Adrenal gland (tissue), 12 donors: Measurements from ENCODE around the gene ZNF492. TPM values are rescaled to one million over a fixed set of nuclear protein-coding genes. Genes with fewer than 3 reads are reported as not detected.
A peak's percentile ranks its signal among the peaks of the same experiment; 100 is the strongest.
"Not testable (repeated sequence)": the region's sequence is repeated elsewhere in the genome, so short reads cannot be mapped to it uniquely, and the experiment has no call there.

ENCODE experiments used
- DNase-seq, 7 donors: peaks; one replicate each; pipeline ENCODE4 v3.0.0-alpha.2; 2019 to 2020
- H3K27ac ChIP-seq, 5 donors: fragments of 200-600 bp; sonication (generic) in 4 of 5; 1 replicate in 3 of 5; 2 replicates in 2 of 5; pipeline versions ENCODE4 v1.5.1 to v1.8.0; 2016 to 2020; ENCODE audit warnings: mild to moderate bottlenecking in 1 of 5
- H3K27me3 ChIP-seq: fragments of 200-600 bp; 2 replicates; pipeline ENCODE4 v1.8.0; 2021
- H3K36me3 ChIP-seq, 2 donors: fragments of 200-600 bp; replicated peaks in 1 of 2; 1 replicate in 1 of 2; 2 replicates in 1 of 2; pipeline versions ENCODE4 v1.5.1 to v1.8.0; 2018 to 2022
- H3K4me1 ChIP-seq, 2 donors: fragments of 200-600 bp; replicated peaks in 1 of 2; 1 replicate in 1 of 2; 2 replicates in 1 of 2; pipeline versions ENCODE4 v1.5.1 to v1.8.0; 2018 to 2021
- H3K4me3 ChIP-seq, 4 donors: fragments of 200-600 bp; sonication (generic) in 3 of 4; one replicate each; pipeline ENCODE4 v1.5.1; 2016 to 2018
- H3K9me3 ChIP-seq, 3 donors: fragments of 200-600 bp; sonication (generic) in 1 of 3; replicated peaks in 1 of 3; 1 replicate in 2 of 3; 2 replicates in 1 of 3; pipeline versions ENCODE4 v1.5.1 to v1.8.0; 2016 to 2021
- CTCF ChIP-seq, 6 experiments: fragments of 450-650 bp in 4 of 6; fragments of 200-600 bp in 2 of 6; sonication (generic) in 1 of 6; IDR thresholded peaks; 1 replicate in 5 of 6; 2 replicates in 1 of 6; pipeline versions ENCODE4 v1.5.1 to v1.8.0; 2016 to 2021; ENCODE audit warnings: antibody characterized with exemption in 6 of 6, mild to moderate bottlenecking in 2 of 6, moderate library complexity in 1 of 6
- POLR2A ChIP-seq, 2 donors: fragments of 450-650 bp; IDR thresholded peaks; one replicate each; pipeline ENCODE4 v1.6.1; 2017; ENCODE audit warnings: antibody characterized with exemption in 2 of 2, mild to moderate bottlenecking in 2 of 2, moderate library complexity in 1 of 2
- WGBS, 4 donors: extraction: QIAGEN DNeasy Blood & Tissue Kit in 2 of 4; methylation state at CpG; one replicate each; pipeline versions ENCODE4 v1.1.5 to v1.1.7; 2013 to 2017; 5-methylcytosine and 5-hydroxymethylcytosine counted together
- intact Hi-C, 2 donors: fragments of 100-400 bp; cut with DNase I; formaldehyde crosslinking; loops; one replicate each; pipeline versions ENCODE4 v1.14.1 to v1.15.0; 2022 to 2023
- polyA plus RNA-seq, 3 donors: library from polyadenylated mRNA; stranded (reverse); fragments of 200-250 nt in 2 of 3; fragments of 350-450 nt in 1 of 3; fragmentation: Illumina TruSeq in 1 of 3; extraction: RNeasy Lipid Tissue Mini Kit (QIAGEN cat#74804) in 1 of 3; gene quantifications; one replicate each; pipeline ENCODE4 v1.2.3, GENCODE V29; 2013 to 2014
- total RNA-seq, 9 donors: library from RNA; depleted of rRNA in 4 of 9; stranded (reverse); fragments of >200 nt in 4 of 9; fragments of 120-200 nt in 1 of 9; fragmentation: NEBNext Ultra II Directional in 1 of 9; extraction: Animal tissue kit (Norgen Biotek cat#: 25700) in 1 of 9; gene quantifications; one replicate each; pipeline versions ENCODE4 v1.1.0 to v1.2.4, GENCODE V29; 2013 to 2023
- donor health status: healthy with polysubstance abuse.
- donor health status: Bipolar disorder and iron deficiency.
- donor health status: DM: yes; HTN: yes; CAD: no.
- donor health status: DM: no; HTN: no; CAD: no.
- donor health status: DM: no; HTN: no; CAD: no.
- donor health status: DM: yes; HTN: yes; CAD: no.

Gene ZNF492
- total and polyA plus RNA-seq, 12 donors, result under 0.01 to 0.94 (median 0.13) TPM; not detected in 4

- intact Hi-C loops, result no loop called here
- TF ChIP-seq CTCF (IDR thresholded peaks at IDR 0.05) (no peak), POLR2A (IDR thresholded peaks at IDR 0.05) (no peak)
Observed at GRCh38 chr19:22628401-22628800, 5.7 kb upstream of the ZNF492 start.

GRCh38 chr19:22634450-22634827 is 315 bp downstream of the ZNF492 start:
- Histone ChIP-seq H3K27me3 (no peaks in the 10 kb centered on the region), H3K9me3 (no peaks in the 10 kb centered on the region), H3K4me1 (no peaks in the 10 kb centered on the region), H3K27ac (no peak overlapping the region), H3K36me3 (no peaks in the 10 kb centered on the region), H3K4me3 (peak overlapping the region in 2 of 4 donors; percentile 28 to 58)
- TF ChIP-seq CTCF (IDR thresholded peaks at IDR 0.05) (no peak), POLR2A (IDR thresholded peaks at IDR 0.05) (no peak)
- DNase-seq, result no peak
- 0 to 1% (median 1%) methylated on average over 14 to 24 of the region's 24 CpGs for WGBS, 4 donors
- intact Hi-C loops, result no loop called here

More at GRCh38 chr19:22628401-22628800, 5.7 kb upstream of the ZNF492 start:
- no peaks in the 10 kb centered on the region for H3K36me3 ChIP-seq
- H3K9me3 ChIP-seq, result no peaks in the 10 kb centered on the region
- DNase-seq, result no peak
- no peaks in the 10 kb centered on the region for H3K4me1 ChIP-seq
- H3K27me3 ChIP-seq, result no peaks in the 10 kb centered on the region
- no peak overlapping the region for H3K4me3 ChIP-seq
- H3K27ac ChIP-seq, result no peak overlapping the region
- WGBS, 4 donors, result 84 to 90% (median 90%) methylated on average over 5 to 6 of the region's 6 CpGs

- intact Hi-C loops, H3K36me3 ChIP-seq, H3K27ac ChIP-seq, DNase-seq, H3K27me3 ChIP-seq, H3K4me3 ChIP-seq, H3K4me1 ChIP-seq: not testable (repeated sequence)
- peaks cover 0 to 25% (median 0%) of the 10 kb centered on the region in 3 donors for H3K9me3 ChIP-seq
- WGBS, 4 donors, result 69 to 88% (median 74%) methylated on average over 2 of the region's 2 CpGs
Observed at GRCh38 chr19:22685493-22685892, 51.4 kb downstream of the ZNF492 start.

GRCh38 chr19:22702661-22703060 is 68.5 kb downstream of the ZNF492 start:
- intact Hi-C loops, H3K4me3 ChIP-seq, H3K36me3 ChIP-seq, H3K27me3 ChIP-seq, H3K9me3 ChIP-seq, H3K4me1 ChIP-seq, DNase-seq, H3K27ac ChIP-seq: not testable (repeated sequence)
- 87 to 90% (median 87%) methylated on average over 5 to 22 of the region's 22 CpGs for WGBS, 4 donors

- H3K9me3 ChIP-seq, H3K27ac ChIP-seq, H3K4me1 ChIP-seq, H3K27me3 ChIP-seq, intact Hi-C loops, H3K36me3 ChIP-seq, DNase-seq, H3K4me3 ChIP-seq: not testable (repeated sequence)
- WGBS, 4 donors, result 86 to 97% (median 93%) methylated on average over 17 to 28 of the region's 28 CpGs
Observed at GRCh38 chr19:22703096-22703495, 69.0 kb downstream of the ZNF492 start.

GRCh38 chr19:22708983-22709382 is 74.9 kb downstream of the ZNF492 start:
- 18 to 32% (median 20%) methylated on average over 1 to 27 of the region's 27 CpGs for WGBS, 4 donors
- Histone ChIP-seq H3K27me3 (no peaks in the 10 kb centered on the region), H3K9me3 (no peaks in the 10 kb centered on the region), H3K4me3 (no peak overlapping the region), H3K27ac (no peak overlapping the region), H3K4me1 (no peaks in the 10 kb centered on the region), H3K36me3 (no peaks in the 10 kb centered on the region)
- DNase-seq, result no peak
- intact Hi-C loops, result no loop called here
- TF ChIP-seq CTCF (IDR thresholded peaks at IDR 0.05) (no peak), POLR2A (IDR thresholded peaks at IDR 0.05) (no peak)
